DND-41 (cell line): Measurements from ENCODE around the gene COL4A6.

Experiments
- CTCF ChIP-seq: IDR thresholded peaks from 2 replicates; pipeline ENCODE4 v1.5.1; 2012; ENCODE audit warnings: borderline replicate concordance, low read length, moderate library complexity, mild to moderate bottlenecking; ENCODE audit not compliant: poor library complexity, severe bottlenecking; ENCODE audit errors: extremely low read depth
- EZH2 ChIP-seq: IDR thresholded peaks from 3 replicates; pipeline ENCODE4 v1.6.1; 2012; ENCODE audit warnings: borderline replicate concordance, low read depth, mild to moderate bottlenecking, moderate library complexity, low read length, inconsistent platforms; ENCODE audit not compliant: severe bottlenecking

DNA sequence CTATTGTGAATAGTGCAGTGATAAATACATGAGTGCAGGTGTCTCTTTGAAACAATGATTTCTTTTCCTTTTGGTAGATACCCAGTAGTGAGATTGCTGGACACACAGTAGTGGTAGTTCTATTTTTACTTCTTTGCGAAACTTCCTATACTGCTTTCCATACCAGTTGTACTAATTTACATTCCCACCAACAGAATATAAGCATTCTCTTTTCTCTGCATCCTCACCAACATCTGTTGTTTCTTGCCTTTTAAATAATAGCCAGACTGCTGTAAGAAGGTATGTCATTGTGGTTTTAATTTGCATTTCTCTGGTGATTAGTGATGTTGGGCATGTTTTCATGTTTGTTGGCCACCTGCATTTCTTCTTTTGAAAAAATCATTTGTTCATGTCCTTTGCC is 105.9 kb downstream of the COL4A6 start:
- TF ChIP-seq CTCF (no peak), EZH2 (no peak)
